GM23338 (cell line): ENCODE measurements around the gene CMTM5. TPM values are rescaled to one million over a fixed set of nuclear protein-coding genes. Genes with fewer than 3 reads are reported as not detected.

Experiments
- ATAC-seq: fragments of 200-7000 bp; cut with Tn5 transposase; 3 replicates; pipeline ENCODE4 v1.9.1; 2020
- DNase-seq: peaks from one replicate; pipeline ENCODE4 v3.0.0-alpha.2; 2015; ENCODE audit warnings: low spot score
- H2AFZ ChIP-seq: fragments of 200-600 bp; sonication (generic); 2 replicates; pipeline ENCODE4 v1.8.0; 2016; ENCODE audit warnings: antibody characterized with exemption, mild to moderate bottlenecking, moderate library complexity
- H3F3A ChIP-seq: fragments of 200-600 bp; sonication (generic); replicated peaks from 2 replicates; pipeline ENCODE4 v1.8.0; 2017; ENCODE audit warnings: antibody characterized with exemption, mixed run types, low read depth
- H3K27ac ChIP-seq: fragments of 200-600 bp; sonication (generic); 2 replicates; pipeline ENCODE4 v1.6.1; 2016; ENCODE audit warnings: low read depth
- H3K27me3 ChIP-seq: fragments of 200-600 bp; sonication (generic); 2 replicates; pipeline ENCODE4 v1.8.0; 2016; ENCODE audit warnings: mild to moderate bottlenecking, mixed run types, moderate library complexity; ENCODE audit not compliant: insufficient read depth
- H3K36me3 ChIP-seq: fragments of 200-600 bp; sonication (generic); 2 replicates; pipeline ENCODE4 v1.8.0; 2016; ENCODE audit warnings: mild to moderate bottlenecking; ENCODE audit not compliant: insufficient read depth
- H3K4me1 ChIP-seq: fragments of 200-600 bp; sonication (generic); 2 replicates; pipeline ENCODE4 v1.8.0; 2016; ENCODE audit warnings: mild to moderate bottlenecking, moderate library complexity; ENCODE audit not compliant: insufficient read depth
- H3K4me2 ChIP-seq: fragments of 200-600 bp; sonication (generic); 2 replicates; pipeline ENCODE4 v1.7.1; 2017; ENCODE audit warnings: mixed run types
- H3K4me3 ChIP-seq: fragments of 200-600 bp; sonication (generic); 2 replicates; pipeline ENCODE4 v1.6.1; 2016; ENCODE audit warnings: mixed run types
- H3K79me2 ChIP-seq: fragments of 200-600 bp; sonication (generic); replicated peaks from 2 replicates; pipeline ENCODE4 v1.8.0; 2017; ENCODE audit warnings: mild to moderate bottlenecking; ENCODE audit not compliant: insufficient read depth
- H3K9me2 ChIP-seq: fragments of 200-600 bp; sonication (generic); 2 replicates; pipeline ENCODE4 v1.8.0; 2017; ENCODE audit not compliant: insufficient read depth
- H4K20me1 ChIP-seq: fragments of 200-600 bp; sonication (generic); replicated peaks from 2 replicates; pipeline ENCODE4 v1.8.0; 2017; ENCODE audit warnings: mild to moderate bottlenecking; ENCODE audit not compliant: insufficient read depth
- H3K27ac Mint-ChIP-seq: 2 replicates; pipeline ENCODE4 v1.8.0; 2020; ENCODE audit warnings: inconsistent platforms, mild to moderate bottlenecking, moderate library complexity, mixed read lengths
- H3K27me3 Mint-ChIP-seq: 3 replicates; pipeline ENCODE4 v1.8.0; 2022; ENCODE audit warnings: low read depth, mild to moderate bottlenecking, moderate library complexity, mixed read lengths, inconsistent platforms; ENCODE audit not compliant: insufficient read depth, poor library complexity
- H3K36me3 Mint-ChIP-seq: 3 replicates; pipeline ENCODE4 v1.8.0; 2021; ENCODE audit warnings: low read depth, mild to moderate bottlenecking, inconsistent platforms, moderate library complexity, mixed read lengths
- H3K4me1 Mint-ChIP-seq: 3 replicates; pipeline ENCODE4 v1.8.0; 2020; ENCODE audit warnings: mild to moderate bottlenecking, inconsistent platforms, mixed read lengths
- H3K4me3 Mint-ChIP-seq: 3 replicates; pipeline ENCODE4 v1.8.0; 2021; ENCODE audit warnings: moderate library complexity, mild to moderate bottlenecking, inconsistent platforms, mixed read lengths
- H3K9me3 Mint-ChIP-seq: 3 replicates; pipeline ENCODE4 v1.8.0; 2020; ENCODE audit warnings: moderate library complexity, mild to moderate bottlenecking, inconsistent platforms, mixed read lengths
- CREB1 ChIP-seq: fragments of 250-450 bp; sonication (Bioruptor Pico); IDR thresholded peaks from 2 replicates; pipeline ENCODE4 v1.5.0; 2020; ENCODE audit warnings: low read depth, mild to moderate bottlenecking, moderate library complexity
- CTCF ChIP-seq, 2 experiments: fragments of 200-600 bp in 1 of 2; sonication (generic) in 1 of 2; conservative IDR thresholded peaks; 2 replicates each; pipeline versions ENCODE4 v1.5.1 to v1.6.1; 2016 to 2017; ENCODE audit warnings: antibody characterized with exemption in 2 of 2, low read depth in 2 of 2, mild to moderate bottlenecking in 2 of 2, moderate library complexity in 1 of 2
- ETS1 ChIP-seq: IDR thresholded peaks from 2 replicates; pipeline ENCODE4 v1.6.1; 2016; ENCODE audit warnings: antibody characterized with exemption
- EZH2 ChIP-seq: fragments of 200-600 bp; sonication (generic); IDR thresholded peaks from one replicate; pipeline ENCODE4 v1.8.0; 2017; ENCODE audit warnings: antibody characterized with exemption, mild to moderate bottlenecking, low read depth; ENCODE audit not compliant: unreplicated experiment
- EZH2phosphoT487 ChIP-seq: fragments of 200-600 bp; sonication (generic); IDR thresholded peaks from one replicate; pipeline ENCODE4 v1.8.1; 2018; ENCODE audit warnings: antibody characterized with exemption; ENCODE audit not compliant: unreplicated experiment
- JUNB ChIP-seq: IDR thresholded peaks from one replicate; pipeline ENCODE4 v1.6.1; 2016; ENCODE audit warnings: antibody characterized with exemption; ENCODE audit not compliant: unreplicated experiment
- NANOG ChIP-seq: IDR thresholded peaks from 2 replicates; pipeline ENCODE4 v1.6.1; 2016; ENCODE audit warnings: antibody characterized with exemption, borderline replicate concordance
- POLR2AphosphoS5 ChIP-seq: IDR thresholded peaks from 2 replicates; pipeline ENCODE4 v1.6.1; 2016; ENCODE audit warnings: antibody characterized with exemption, low read depth
- REST ChIP-seq: IDR thresholded peaks from one replicate; pipeline ENCODE4 v1.6.1; 2018; ENCODE audit warnings: antibody characterized with exemption; ENCODE audit not compliant: unreplicated experiment
- STAT1 ChIP-seq: IDR thresholded peaks from one replicate; pipeline ENCODE4 v1.6.1; 2016; ENCODE audit warnings: antibody characterized with exemption; ENCODE audit not compliant: unreplicated experiment
- ZNF114 ChIP-seq: fragments of 250-450 bp; sonication (Bioruptor Pico); IDR thresholded peaks from 2 replicates; pipeline ENCODE4 v1.5.0; 2020; ENCODE audit warnings: mild to moderate bottlenecking, moderate library complexity
- ZNF331 ChIP-seq: fragments of 250-450 bp; sonication (Bioruptor Pico); IDR thresholded peaks from 2 replicates; pipeline ENCODE4 v1.5.0; 2020; ENCODE audit warnings: low read depth, mild to moderate bottlenecking, moderate library complexity
- ZNF462 ChIP-seq: fragments of 250-450 bp; sonication (Bioruptor Pico); IDR thresholded peaks from 2 replicates; pipeline ENCODE4 v1.5.0; 2020; ENCODE audit warnings: mild to moderate bottlenecking, moderate library complexity
- polyA plus RNA-seq: library from polyadenylated mRNA; unstranded; fragments of >200 nt; fragmentation: Nextera tagmentation; extraction: Ambion mirVana; gene quantifications from 2 replicates; pipeline ENCODE4 v1.2.1, GENCODE V29; 2016
- total RNA-seq: library from RNA; depleted of rRNA; stranded (reverse); fragments of >200 nt; shearing (Covaris generic); gene quantifications from 2 replicates; pipeline ENCODE4 v1.2.3, GENCODE V29; 2014

CMTM5 gene
- total and polyA plus RNA-seq, 2 experiments from 2014 or later = 0.24 TPM; not detected in 1

GRCh38 chr14:23382276-23382675 is 5.4 kb downstream of the CMTM5 start:
- no peak for DNase-seq
- Histone ChIP-seq H3F3A (no peaks in the 10 kb centered on the region), H3K4me1 (no peaks in the 10 kb centered on the region), H2AFZ (no peak overlapping the region), H3K4me3 (no peak overlapping the region), H4K20me1 (no peaks in the 10 kb centered on the region; the same call in 1 of the 2 replicates), H3K36me3 (no peaks in the 10 kb centered on the region), H3K4me2 (no peak overlapping the region), H3K79me2 (no peaks in the 10 kb centered on the region), H3K9me2 (no peaks in the 10 kb centered on the region), H3K27ac (no peak overlapping the region), H3K27me3 (peaks cover 20% of the 10 kb centered on the region; the same call in 1 of the 2 replicates)
- H3K4me1 Mint-ChIP-seq = peaks cover 8% of the 10 kb centered on the region
- no peaks in the 10 kb centered on the region; the same call in 2 of the 3 replicates for H3K9me3 Mint-ChIP-seq
- no peak overlapping the region for H3K27ac Mint-ChIP-seq
- no peak for ATAC-seq
- H3K4me3 Mint-ChIP-seq = no peak overlapping the region
- no peaks in the 10 kb centered on the region; the same call in 2 of the 3 replicates for H3K36me3 Mint-ChIP-seq
- peaks cover 19% of the 10 kb centered on the region for H3K27me3 Mint-ChIP-seq
- TF ChIP-seq CTCF (conservative IDR thresholded peaks at IDR 0.05; ENCODE audit: low read depth in 2 of 2) = no peak
- TF ChIP-seq ZNF331 (CRISPR knock-in tag) = no peak
- TF ChIP-seq ZNF462 (CRISPR knock-in tag) = no peak
- TF ChIP-seq STAT1 = no peak
- no peak for TF ChIP-seq CREB1
- TF ChIP-seq ZNF114 (CRISPR knock-in tag) = no peak
- no peak for TF ChIP-seq JUNB
- no peak for TF ChIP-seq POLR2AphosphoS5
- TF ChIP-seq EZH2 = no peak
- TF ChIP-seq NANOG = no peak
- TF ChIP-seq ETS1 = no peak
- TF ChIP-seq REST = no peak
- TF ChIP-seq EZH2phosphoT487 = no peak
